Activated T-helper 2 cell treated with anti-CD3 and anti-CD28 coated beads, Interferon-gamma antibody, Interleukin-2, Interleukin-4, amounts not matched to agents 10 μg/mL and 5 μg/mL and 100 μg/mL, durations not matched to agents 14 hours and 24 hours and 36 hours (primary cell): ENCODE measurements around the gene PLEK. TPM values are rescaled to one million over a fixed set of nuclear protein-coding genes. Genes with fewer than 3 reads are reported as not detected.
"Not testable (repeated sequence)": the region's sequence is repeated elsewhere in the genome, so short reads cannot be mapped to it uniquely, and the experiment has no call there.

Experiments
- DNase-seq: peaks from one replicate; pipeline ENCODE4 v3.0.0; 2021; ENCODE audit warnings: low spot score
- H3K27ac Mint-ChIP-seq: one replicate; pipeline ENCODE4 v1.8.0; 2021; ENCODE audit warnings: mixed read lengths
- H3K27me3 Mint-ChIP-seq: one replicate; pipeline ENCODE4 v1.8.0; 2021; ENCODE audit warnings: low read depth, mixed read lengths
- H3K36me3 Mint-ChIP-seq: one replicate; pipeline ENCODE4 v1.8.0; 2021; ENCODE audit warnings: low read depth, mixed read lengths
- H3K4me1 Mint-ChIP-seq: one replicate; pipeline ENCODE4 v1.8.0; 2021; ENCODE audit warnings: low read depth, mixed read lengths
- H3K4me3 Mint-ChIP-seq: one replicate; pipeline ENCODE4 v1.8.0; 2021; ENCODE audit warnings: low read depth, mild to moderate bottlenecking, moderate library complexity, mixed read lengths
- H3K9me3 Mint-ChIP-seq: one replicate; pipeline ENCODE4 v1.8.0; 2021; ENCODE audit warnings: mixed read lengths
- intact Hi-C: fragments of 100-400 bp; cut with micrococcal nuclease; formaldehyde crosslinking; loops from one replicate; pipeline ENCODE4 v1.15.1; 2023
- total RNA-seq: library from RNA; stranded (reverse); gene quantifications from 2 replicates; pipeline ENCODE4 v1.2.3, GENCODE V29; 2022

PLEK gene
- total RNA-seq, 1 donor from 2014 or later, result 0.18 TPM

DNA sequence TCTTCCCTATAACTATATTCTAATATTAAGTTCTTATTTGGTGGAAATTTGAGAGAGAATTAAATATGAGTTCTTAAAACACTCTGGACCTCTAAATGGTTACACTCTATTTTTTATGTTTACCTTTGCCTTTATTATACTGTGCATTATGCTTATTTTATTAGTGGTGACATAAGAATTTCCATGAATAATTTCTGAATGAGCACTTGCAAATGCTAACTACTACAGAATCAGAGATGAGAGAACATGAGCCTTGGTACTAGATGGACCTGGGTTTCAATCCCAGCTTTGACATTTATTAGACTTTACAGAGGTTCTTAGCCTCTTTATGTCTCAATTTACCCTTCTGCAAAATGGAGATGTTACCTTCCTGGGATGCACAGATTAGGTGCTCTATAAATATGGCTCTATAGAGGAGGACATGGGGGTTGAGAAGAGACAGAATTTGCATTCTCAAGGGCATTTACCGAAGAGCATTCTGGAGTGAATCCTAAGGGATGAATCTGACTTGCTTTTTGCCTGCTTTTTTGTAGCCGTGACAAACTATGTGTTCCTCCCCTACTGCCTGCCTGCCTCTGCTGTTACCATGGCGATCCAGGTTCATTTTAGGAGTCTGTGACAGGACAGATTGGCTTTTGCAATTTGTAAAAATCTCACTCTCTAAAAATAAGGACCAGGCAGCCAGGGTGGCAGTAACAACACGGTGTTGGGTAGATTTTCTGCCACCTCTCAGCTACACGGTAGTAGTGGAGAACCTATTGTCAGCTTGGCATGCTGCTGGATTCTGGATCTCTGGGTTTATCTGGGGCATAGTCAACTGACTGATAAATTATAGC is 24.6 kb upstream of the PLEK start:
- Mint-ChIP-seq H3K9me3 (no peaks in the 10 kb centered on the region), H3K4me3 (no peak overlapping the region), H3K27ac (no peak overlapping the region), H3K36me3 (no peaks in the 10 kb centered on the region), H3K27me3 (peaks cover 49% of the 10 kb centered on the region), H3K4me1 (no peaks in the 10 kb centered on the region)
- intact Hi-C loops, result no loop called here
- no peak for DNase-seq

DNA sequence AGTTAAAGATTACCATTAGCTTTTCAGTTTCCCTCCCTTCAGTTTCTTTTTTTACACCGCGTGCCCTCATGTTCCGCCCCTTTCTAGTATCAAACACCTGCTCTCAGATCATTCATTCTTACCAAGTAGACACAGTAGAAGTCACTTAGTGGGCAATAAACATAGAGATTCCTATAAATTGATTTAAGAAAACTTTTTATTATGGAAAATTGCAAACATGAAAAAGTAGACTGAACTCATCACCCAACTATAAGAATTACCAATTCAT is 24.1 kb upstream of the PLEK start:
- DNase-seq, result no peak
- no peaks in the 10 kb centered on the region for H3K36me3 Mint-ChIP-seq
- no peaks in the 10 kb centered on the region for H3K4me1 Mint-ChIP-seq
- intact Hi-C loops, result no loop called here
- H3K27ac Mint-ChIP-seq, result no peak overlapping the region
- H3K9me3 Mint-ChIP-seq, result no peaks in the 10 kb centered on the region
- H3K4me3 Mint-ChIP-seq, result no peak overlapping the region
- peaks cover 46% of the 10 kb centered on the region for H3K27me3 Mint-ChIP-seq

GRCh38 chr2:68341583-68341982 is 23.5 kb upstream of the PLEK start:
- Mint-ChIP-seq H3K4me1 (no peaks in the 10 kb centered on the region), H3K4me3 (no peak overlapping the region), H3K36me3 (no peaks in the 10 kb centered on the region), H3K27me3 (peaks cover 52% of the 10 kb centered on the region), H3K9me3 (no peaks in the 10 kb centered on the region), H3K27ac (no peak overlapping the region)
- no peak for DNase-seq
- intact Hi-C loops, result no loop called here

GRCh38 chr2:68342470-68342869 is 22.6 kb upstream of the PLEK start:
- peaks cover 56% of the 10 kb centered on the region for H3K27me3 Mint-ChIP-seq
- no peaks in the 10 kb centered on the region for H3K4me1 Mint-ChIP-seq
- H3K27ac Mint-ChIP-seq, result no peak overlapping the region
- H3K4me3 Mint-ChIP-seq, result no peak overlapping the region
- H3K36me3 Mint-ChIP-seq, result no peaks in the 10 kb centered on the region
- intact Hi-C loops, result no loop called here
- H3K9me3 Mint-ChIP-seq, result no peaks in the 10 kb centered on the region
- no peak for DNase-seq

GRCh38 chr2:68344031-68344430 is 21.1 kb upstream of the PLEK start:
- Mint-ChIP-seq H3K4me3 (no peak overlapping the region), H3K36me3 (no peaks in the 10 kb centered on the region), H3K27me3 (peaks cover 61% of the 10 kb centered on the region), H3K4me1 (no peaks in the 10 kb centered on the region), H3K27ac (no peak overlapping the region), H3K9me3 (no peaks in the 10 kb centered on the region)
- DNase-seq, result no peak
- intact Hi-C loops, result no loop called here

DNA sequence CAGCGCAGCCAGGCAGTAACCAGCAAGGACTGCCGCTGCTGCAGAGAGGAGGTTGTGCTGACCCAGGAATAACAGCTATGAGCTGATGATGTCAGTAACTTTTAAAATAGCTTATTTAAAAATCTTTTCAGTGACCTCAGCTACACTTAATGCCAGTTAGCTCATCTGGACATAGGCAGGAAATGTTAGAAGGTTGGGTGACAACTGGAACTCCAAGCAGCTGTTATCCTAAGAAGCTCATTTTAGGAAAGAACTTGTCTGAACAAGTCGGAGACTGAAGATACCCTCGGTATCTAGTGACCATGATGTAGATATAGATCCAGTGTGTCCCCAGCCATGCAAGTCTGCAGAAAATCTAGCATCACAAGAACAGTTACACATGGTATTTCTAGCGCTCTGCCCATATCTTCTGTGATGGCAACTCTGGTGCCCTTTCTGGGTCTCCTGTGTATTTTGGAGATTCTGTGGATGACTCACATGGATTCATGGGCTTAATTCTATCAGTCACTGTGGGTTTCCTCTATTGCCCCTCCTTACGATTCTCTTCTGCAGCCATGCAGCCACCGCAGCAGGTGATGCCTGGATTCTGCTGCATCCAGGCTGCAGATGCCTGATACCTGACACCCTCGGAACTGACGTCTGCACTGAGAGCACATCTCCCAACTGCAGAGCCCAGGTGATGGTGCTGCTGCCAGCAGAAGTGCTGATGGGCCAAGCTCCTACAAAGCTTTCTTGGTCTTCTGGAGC is 19.8 kb upstream of the PLEK start:
- Mint-ChIP-seq H3K4me1 (no peaks in the 10 kb centered on the region), H3K4me3 (no peak overlapping the region), H3K36me3 (no peaks in the 10 kb centered on the region), H3K27me3 (peaks cover 60% of the 10 kb centered on the region), H3K27ac (no peak overlapping the region), H3K9me3 (no peaks in the 10 kb centered on the region)
- DNase-seq, result no peak
- intact Hi-C loops, result no loop called here

DNA sequence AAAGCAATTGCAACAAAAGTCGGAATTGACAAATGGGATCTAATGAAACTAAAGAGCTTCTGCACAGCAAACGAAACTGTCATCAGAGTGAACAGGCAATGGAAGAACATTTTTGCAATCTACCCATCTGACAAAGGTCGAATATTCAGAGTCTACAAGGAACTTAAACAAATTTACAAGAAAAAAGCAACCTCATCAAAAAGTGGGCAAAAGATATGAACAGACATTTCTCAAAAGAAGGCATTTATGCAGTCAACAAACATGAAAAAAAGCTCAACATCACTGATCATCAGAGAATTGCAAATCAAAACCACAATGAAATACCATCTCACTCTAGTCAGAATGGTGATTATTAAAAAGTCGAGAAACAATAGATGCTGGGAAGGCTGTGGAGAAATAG is 16.0 kb upstream of the PLEK start:
- H3K36me3 Mint-ChIP-seq, H3K27ac Mint-ChIP-seq, H3K4me1 Mint-ChIP-seq, H3K4me3 Mint-ChIP-seq, H3K9me3 Mint-ChIP-seq, DNase-seq, intact Hi-C loops: not testable (repeated sequence)
- peaks cover 44% of the 10 kb centered on the region for H3K27me3 Mint-ChIP-seq

GRCh38 chr2:68351997-68352396 is 13.1 kb upstream of the PLEK start:
- no peak overlapping the region for H3K4me3 Mint-ChIP-seq
- H3K9me3 Mint-ChIP-seq, result no peaks in the 10 kb centered on the region
- DNase-seq, result no peak
- no peaks in the 10 kb centered on the region for H3K36me3 Mint-ChIP-seq
- H3K4me1 Mint-ChIP-seq, result no peaks in the 10 kb centered on the region
- intact Hi-C loops, result no loop called here
- peaks cover 35% of the 10 kb centered on the region for H3K27me3 Mint-ChIP-seq
- no peak overlapping the region for H3K27ac Mint-ChIP-seq

GRCh38 chr2:68352651-68353391 is 12.3 kb upstream of the PLEK start:
- Mint-ChIP-seq H3K27ac (no peak overlapping the region), H3K4me1 (no peaks in the 10 kb centered on the region), H3K27me3 (peaks cover 27% of the 10 kb centered on the region), H3K9me3 (no peaks in the 10 kb centered on the region), H3K36me3 (no peaks in the 10 kb centered on the region), H3K4me3 (no peak overlapping the region)
- DNase-seq, result no peak
- intact Hi-C loops, result no loop called here

GRCh38 chr2:68356599-68357239 is 8.4 kb upstream of the PLEK start:
- intact Hi-C loops, result no loop called here
- Mint-ChIP-seq H3K36me3 (no peaks in the 10 kb centered on the region), H3K4me1 (no peaks in the 10 kb centered on the region), H3K4me3 (no peak overlapping the region), H3K27ac (no peak overlapping the region), H3K9me3 (no peaks in the 10 kb centered on the region), H3K27me3 (peaks cover 12% of the 10 kb centered on the region)
- no peak for DNase-seq

- no peak for DNase-seq
- Mint-ChIP-seq H3K27ac (no peak overlapping the region), H3K4me1 (peaks cover 7% of the 10 kb centered on the region), H3K9me3 (no peaks in the 10 kb centered on the region), H3K36me3 (no peaks in the 10 kb centered on the region), H3K27me3 (peaks cover 13% of the 10 kb centered on the region), H3K4me3 (no peak overlapping the region)
- intact Hi-C loops, result no loop called here
Measured at GRCh38 chr2:68357605-68358337, 7.3 kb upstream of the PLEK start.

DNA sequence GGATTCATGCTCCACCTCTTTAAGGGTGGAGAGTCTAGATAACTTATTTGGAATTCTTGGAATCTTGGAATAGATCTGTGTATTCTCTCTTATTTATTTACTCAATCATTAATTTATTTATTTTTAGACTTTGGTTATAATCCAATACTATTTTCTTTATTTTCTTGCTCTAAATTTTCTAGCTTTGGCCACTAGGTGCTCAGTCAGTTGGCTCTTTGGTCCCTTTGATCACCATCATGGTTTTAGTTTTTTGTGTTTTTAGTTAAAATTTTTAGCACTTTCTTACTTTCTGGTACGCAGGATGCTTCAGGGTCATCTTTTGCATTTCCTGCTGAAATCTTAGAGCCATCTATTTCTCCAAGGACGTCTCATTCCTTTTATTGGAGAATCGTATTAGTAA is 5.2 kb upstream of the PLEK start:
- no peak overlapping the region for H3K27ac Mint-ChIP-seq
- no peaks in the 10 kb centered on the region for H3K9me3 Mint-ChIP-seq
- DNase-seq, result no peak
- no peaks in the 10 kb centered on the region for H3K36me3 Mint-ChIP-seq
- no peak overlapping the region for H3K4me3 Mint-ChIP-seq
- intact Hi-C loops, result no loop called here
- peaks cover 7% of the 10 kb centered on the region for H3K4me1 Mint-ChIP-seq
- peaks cover 11% of the 10 kb centered on the region for H3K27me3 Mint-ChIP-seq
